ENCODE measurements around the gene RIT2.

Gene RIT2

GRCh38 chr18:43007365-43007764, 108.1 kb downstream of the RIT2 start:
- DNase-seq = no peak

GRCh38 chr18:43004421-43004820, 111.1 kb downstream of the RIT2 start:
- no peak for DNase-seq

GRCh38 chr18:43001821-43002220, 113.7 kb downstream of the RIT2 start:
- DNase-seq = no peak

GRCh38 chr18:42996824-42997223, 118.7 kb downstream of the RIT2 start:
- DNase-seq = no peak

- no peak for DNase-seq
These were observed 135.1 kb downstream of the RIT2 start for GRCh38 chr18:42980426-42980825.

- DNase-seq = no peak
These were observed 137.4 kb downstream of the RIT2 start for GRCh38 chr18:42977982-42978637.

- no peak for DNase-seq
These were observed 138.5 kb downstream of the RIT2 start for GRCh38 chr18:42976869-42977590.

GRCh38 chr18:42969366-42969765, 146.1 kb downstream of the RIT2 start:
- no peak for DNase-seq

GRCh38 chr18:42961298-42961697, 154.2 kb downstream of the RIT2 start:
- no peak for DNase-seq

- DNase-seq = no peak
These were observed 156.0 kb downstream of the RIT2 start for GRCh38 chr18:42959528-42959927.

- no peak for DNase-seq
These were observed 157.1 kb downstream of the RIT2 start for GRCh38 chr18:42958353-42958752.

- no peak for DNase-seq
These were observed 159.2 kb downstream of the RIT2 start for GRCh38 chr18:42956287-42956686.

GRCh38 chr18:42954887-42955286, 160.6 kb downstream of the RIT2 start:
- DNase-seq = no peak

- DNase-seq = no peak
These were observed 162.2 kb downstream of the RIT2 start for GRCh38 chr18:42953306-42953705.

GRCh38 chr18:42950732-42951131, 164.8 kb downstream of the RIT2 start:
- no peak for DNase-seq

- DNase-seq = no peak
These were observed 166.7 kb downstream of the RIT2 start for GRCh38 chr18:42948831-42949230.

GRCh38 chr18:42941860-42942259, 173.6 kb downstream of the RIT2 start:
- no peak for DNase-seq

GRCh38 chr18:42941021-42941420, 174.5 kb downstream of the RIT2 start:
- DNase-seq = no peak

- no peak for DNase-seq
These were observed 178.0 kb downstream of the RIT2 start for GRCh38 chr18:42937436-42937835.

GRCh38 chr18:42936289-42936688, 179.2 kb downstream of the RIT2 start:
- DNase-seq = no peak

GRCh38 chr18:42931491-42931890, 184.0 kb downstream of the RIT2 start:
- no peak for DNase-seq

GRCh38 chr18:42929857-42930256, 185.6 kb downstream of the RIT2 start:
- DNase-seq = no peak

GRCh38 chr18:42929181-42929580, 186.3 kb downstream of the RIT2 start:
- no peak for DNase-seq

GRCh38 chr18:42925036-42925435, 190.4 kb downstream of the RIT2 start:
- DNase-seq = no peak

GRCh38 chr18:42922363-42922762, 193.1 kb downstream of the RIT2 start:
- no peak for DNase-seq
